Spleen (tissue), 7 donors: ENCODE measurements around the gene CFC1B.
"Not testable (repeated sequence)": the region's sequence is repeated elsewhere in the genome, so short reads cannot be mapped to it uniquely, and the experiment has no call there.

Experiments
- POLR2A ChIP-seq, 3 donors: fragments of 450-650 bp; IDR thresholded peaks; one replicate each; pipeline ENCODE4 v1.5.1; 2017; ENCODE audit warnings: antibody characterized with exemption in 3 of 3, mild to moderate bottlenecking in 1 of 3
- POLR2AphosphoS5 ChIP-seq, 3 donors: sonication (generic); formaldehyde crosslinking; IDR thresholded peaks; one replicate each; pipeline ENCODE4 v1.5.1; 2017; ENCODE audit warnings: antibody characterized with exemption in 3 of 3
- TF ChIP-seq, protein P1 (sequence below), 11 experiments: fragments of 200-600 bp in 7 of 11; fragments of 450-650 bp in 4 of 11; sonication (generic) in 4 of 11; IDR thresholded peaks in 8 of 11; conservative IDR thresholded peaks in 3 of 11; 1 replicate in 7 of 11; 2 replicates in 4 of 11; pipeline versions ENCODE4 v1.4.0 to v1.8.0; 2016 to 2021; ENCODE audit warnings: antibody characterized with exemption in 11 of 11, inconsistent platforms in 4 of 11, mild to moderate bottlenecking in 1 of 11
- donor health status: DM: no; HTN: no; CAD: no; lungs with moderate emphysema.
- donor health status: DM: no; HTN: no; CAD: no.
- donor health status: DM: no; HTN: no; CAD: no.

DNA sequence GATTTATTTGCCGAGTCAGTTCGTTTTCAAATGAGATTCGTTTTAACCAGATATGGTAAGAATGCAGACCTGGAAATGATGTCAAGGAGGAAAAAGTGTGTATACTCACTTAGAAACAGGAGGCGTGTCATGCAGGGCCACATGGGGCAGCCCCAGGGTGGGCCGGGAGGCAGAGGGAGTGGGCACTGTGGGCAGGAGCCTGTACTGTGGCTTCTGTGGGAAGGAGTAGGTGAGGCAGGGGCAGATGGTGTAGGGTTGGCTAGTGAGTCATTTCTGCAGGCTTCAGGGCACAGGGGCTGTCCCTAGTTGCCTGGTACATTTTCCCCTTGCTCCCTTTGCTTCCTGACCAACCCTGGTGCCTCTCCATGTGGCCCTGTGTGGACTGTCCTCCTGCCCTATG, 10.2 kb downstream of the CFC1B start:
- TF ChIP-seq, protein P1, sequence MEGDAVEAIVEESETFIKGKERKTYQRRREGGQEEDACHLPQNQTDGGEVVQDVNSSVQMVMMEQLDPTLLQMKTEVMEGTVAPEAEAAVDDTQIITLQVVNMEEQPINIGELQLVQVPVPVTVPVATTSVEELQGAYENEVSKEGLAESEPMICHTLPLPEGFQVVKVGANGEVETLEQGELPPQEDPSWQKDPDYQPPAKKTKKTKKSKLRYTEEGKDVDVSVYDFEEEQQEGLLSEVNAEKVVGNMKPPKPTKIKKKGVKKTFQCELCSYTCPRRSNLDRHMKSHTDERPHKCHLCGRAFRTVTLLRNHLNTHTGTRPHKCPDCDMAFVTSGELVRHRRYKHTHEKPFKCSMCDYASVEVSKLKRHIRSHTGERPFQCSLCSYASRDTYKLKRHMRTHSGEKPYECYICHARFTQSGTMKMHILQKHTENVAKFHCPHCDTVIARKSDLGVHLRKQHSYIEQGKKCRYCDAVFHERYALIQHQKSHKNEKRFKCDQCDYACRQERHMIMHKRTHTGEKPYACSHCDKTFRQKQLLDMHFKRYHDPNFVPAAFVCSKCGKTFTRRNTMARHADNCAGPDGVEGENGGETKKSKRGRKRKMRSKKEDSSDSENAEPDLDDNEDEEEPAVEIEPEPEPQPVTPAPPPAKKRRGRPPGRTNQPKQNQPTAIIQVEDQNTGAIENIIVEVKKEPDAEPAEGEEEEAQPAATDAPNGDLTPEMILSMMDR (IDR thresholded peaks at IDR 0.05 in 8 of 11, conservative IDR thresholded peaks at IDR 0.05 in 3 of 11), result not testable (repeated sequence)
- not testable (repeated sequence) for TF ChIP-seq POLR2A, POLR2AphosphoS5 (IDR thresholded peaks at IDR 0.05)
